Stimulated activated CD8-positive, alpha-beta memory T cell treated with anti-CD3 and anti-CD28 coated beads, Interleukin-15, amount 100 ng/mL, for 24 hours (primary cell): ENCODE results near the gene HOXA3.

Source experiments
- DNase-seq: peaks from one replicate; pipeline ENCODE4 v3.0.0-alpha.2; 2020; ENCODE audit warnings: low read depth

HOXA3 gene

GRCh38 chr7:27165996-27166530, 13.7 kb upstream of the HOXA3 start:
- no peak for DNase-seq

- no peak for DNase-seq
Observed at GRCh38 chr7:27165089-27165995, 13.0 kb upstream of the HOXA3 start, which contains the start of gene HOXA9. Gene HOXA9, minus strand, starts transcription at chr7:27165537. Its CDS starts 80 bp downstream, at chr7:27165457.

GRCh38 chr7:27164367-27165088, 12.1 kb upstream of the HOXA3 start:
- no peak for DNase-seq

- no peak for DNase-seq
Observed at GRCh38 chr7:27164045-27164366, 11.6 kb upstream of the HOXA3 start.

GRCh38 chr7:27163288-27164044, 11.1 kb upstream of the HOXA3 start:
- DNase-seq = no peak

- DNase-seq = no peak
Observed at GRCh38 chr7:27162561-27163287, 10.3 kb upstream of the HOXA3 start.

- no peak for DNase-seq
Observed at GRCh38 chr7:27161721-27162560, 9.6 kb upstream of the HOXA3 start.

- DNase-seq = no peak
Observed at GRCh38 chr7:27161214-27161720, 8.9 kb upstream of the HOXA3 start.

GRCh38 chr7:27160546-27161213, 8.3 kb upstream of the HOXA3 start:
- DNase-seq = peak; percentile 91

- no peak for DNase-seq
Observed at GRCh38 chr7:27160145-27160545, 7.8 kb upstream of the HOXA3 start.

- no peak for DNase-seq
Observed at GRCh38 chr7:27159266-27160144, 7.1 kb upstream of the HOXA3 start.

- DNase-seq = no peak
Observed at GRCh38 chr7:27158436-27159265, 6.3 kb upstream of the HOXA3 start.

- no peak for DNase-seq
Observed at GRCh38 chr7:27157702-27158431, 5.5 kb upstream of the HOXA3 start.

- DNase-seq = no peak
Observed at GRCh38 chr7:27156916-27157701, 4.7 kb upstream of the HOXA3 start.

GRCh38 chr7:27156508-27156898, 4.1 kb upstream of the HOXA3 start, which contains the start of gene HOXA7:
Gene HOXA7, minus strand, starts transcription at chr7:27156675. Its CDS starts 130 bp downstream, at chr7:27156545.
- no peak for DNase-seq

- no peak for DNase-seq
Observed at GRCh38 chr7:27155816-27156507, 3.6 kb upstream of the HOXA3 start.
